ENCODE results near the gene USE1. TPM values are rescaled to one million over a fixed set of nuclear protein-coding genes. Genes with fewer than 3 reads are reported as not detected.

The USE1 gene
- total RNA-seq, 2 experiments from 2014 or later = 22.1 to 23.6 TPM

- no peak for DNase-seq
- Mint-ChIP-seq H3K4me1 (peaks cover 7% of the 10 kb centered on the region), H3K4me3 (peak overlapping the region; percentile 9), H3K27me3 (peaks cover 22% of the 10 kb centered on the region), H3K27ac (no peak overlapping the region), H3K9me3 (ENCODE audit: low read depth) (no peaks in the 10 kb centered on the region), H3K36me3 (no peaks in the 10 kb centered on the region)
- no peak for ATAC-seq
- CTCF ChIA-PET = interaction anchor here (0.7 to 1.0 kb wide), 2 partner anchors 19 to 75 kb away, joined by 3 read pairs; partner anchors contain the start of gene OCEL1
Observed at GRCh38 chr19:17244618-17245534, 29.7 kb downstream of the USE1 start.

GRCh38 chr19:17245535-17245984 lies 30.4 kb downstream of the USE1 start, which contains the start of gene NR2F6:
Gene NR2F6 (minus strand): TSS chr19:17245919. CDS start chr19:17245220, 699 bp downstream.
- peak within 1 kb of the TSS; percentile 74 for H3K4me3 Mint-ChIP-seq
- peak; percentile 4 for ATAC-seq
- CTCF ChIA-PET = no interaction called here
- no peak for DNase-seq
- H3K36me3 Mint-ChIP-seq = no peaks in the 10 kb centered on the region
- peak within 1 kb of the TSS; percentile 54 for H3K27ac Mint-ChIP-seq
- H3K27me3 Mint-ChIP-seq = peaks cover 22% of the 10 kb centered on the region
- no peaks in the 10 kb centered on the region for H3K9me3 Mint-ChIP-seq (ENCODE audit: low read depth)
- H3K4me1 Mint-ChIP-seq = peaks cover 7% of the 10 kb centered on the region

- Mint-ChIP-seq H3K9me3 (ENCODE audit: low read depth) (no peaks in the 10 kb centered on the region), H3K4me1 (peaks cover 7% of the 10 kb centered on the region), H3K36me3 (no peaks in the 10 kb centered on the region), H3K4me3 (peak overlapping the region; percentile 74), H3K27ac (no peak overlapping the region), H3K27me3 (peaks cover 22% of the 10 kb centered on the region)
- no peak for DNase-seq
- no peak for ATAC-seq
- CTCF ChIA-PET = no interaction called here
Observed at GRCh38 chr19:17246681-17247425, 31.7 kb downstream of the USE1 start.

- no peak overlapping the region for H3K27ac Mint-ChIP-seq
- H3K27me3 Mint-ChIP-seq = peaks cover 22% of the 10 kb centered on the region
- no peaks in the 10 kb centered on the region for H3K36me3 Mint-ChIP-seq
- CTCF ChIA-PET = interaction anchor here (0.6 to 3.0 kb wide), 2 partner anchors 12 to 98 kb away, joined by 4 to 23 read pairs; no protein-coding TSS in a partner anchor
- no peaks in the 10 kb centered on the region for H3K9me3 Mint-ChIP-seq (ENCODE audit: low read depth)
- H3K4me3 Mint-ChIP-seq = no peak overlapping the region
- peaks cover 7% of the 10 kb centered on the region for H3K4me1 Mint-ChIP-seq
- ATAC-seq (no peak), DNase-seq (no peak)
Observed at GRCh38 chr19:17248011-17248776, 33.0 kb downstream of the USE1 start.

GRCh38 chr19:17249887-17250548 lies 34.9 kb downstream of the USE1 start:
- DNase-seq = no peak
- CTCF ChIA-PET = interaction anchor here (1.1 to 3.0 kb wide), 3 partner anchors 10 to 32 kb away, joined by 3 to 23 read pairs (median 3); partner anchors contain the start of gene ANKLE1
- peaks cover 13% of the 10 kb centered on the region for H3K27me3 Mint-ChIP-seq
- no peak overlapping the region for H3K27ac Mint-ChIP-seq
- H3K4me1 Mint-ChIP-seq = peaks cover 7% of the 10 kb centered on the region
- no peaks in the 10 kb centered on the region for H3K36me3 Mint-ChIP-seq
- ATAC-seq = no peak
- no peaks in the 10 kb centered on the region for H3K9me3 Mint-ChIP-seq (ENCODE audit: low read depth)
- H3K4me3 Mint-ChIP-seq = no peak overlapping the region

GRCh38 chr19:17254636-17255035 lies 39.5 kb downstream of the USE1 start:
- Mint-ChIP-seq H3K36me3 (no peaks in the 10 kb centered on the region), H3K9me3 (ENCODE audit: low read depth) (no peaks in the 10 kb centered on the region), H3K27me3 (no peaks in the 10 kb centered on the region), H3K4me3 (no peak overlapping the region), H3K4me1 (no peaks in the 10 kb centered on the region), H3K27ac (no peak overlapping the region)
- CTCF ChIA-PET = interaction anchor here (0.9 to 1.4 kb wide), 2 partner anchors 9 to 12 kb away, joined by 3 read pairs; partner anchors contain the start of gene USHBP1
- DNase-seq (no peak), ATAC-seq (no peak)

- ATAC-seq = no peak
- CTCF ChIA-PET = interaction anchor here (0.9 to 1.4 kb wide), 4 partner anchors 9 to 37 kb away, joined by 3 to 5 read pairs (median 3); partner anchors contain the start of genes ANKLE1 and USHBP1
- Mint-ChIP-seq H3K36me3 (no peaks in the 10 kb centered on the region), H3K27ac (no peak overlapping the region), H3K27me3 (no peaks in the 10 kb centered on the region), H3K4me3 (no peak overlapping the region), H3K9me3 (ENCODE audit: low read depth) (no peaks in the 10 kb centered on the region), H3K4me1 (no peaks in the 10 kb centered on the region)
- DNase-seq = no peak
Observed at GRCh38 chr19:17255150-17255621, 40.0 kb downstream of the USE1 start.

GRCh38 chr19:17256130-17256529 lies 41.0 kb downstream of the USE1 start:
- no peaks in the 10 kb centered on the region for H3K9me3 Mint-ChIP-seq (ENCODE audit: low read depth)
- CTCF ChIA-PET = interaction anchor here (1.1 to 1.3 kb wide), 2 partner anchors 26 to 36 kb away, joined by 3 to 5 read pairs; partner anchors contain the start of gene ANKLE1
- DNase-seq (no peak), ATAC-seq (no peak)
- H3K4me3 Mint-ChIP-seq = no peak overlapping the region
- H3K36me3 Mint-ChIP-seq = no peaks in the 10 kb centered on the region
- H3K27me3 Mint-ChIP-seq = no peaks in the 10 kb centered on the region
- H3K4me1 Mint-ChIP-seq = peaks cover 6% of the 10 kb centered on the region
- no peak overlapping the region for H3K27ac Mint-ChIP-seq

GRCh38 chr19:17259118-17259780 lies 44.1 kb downstream of the USE1 start:
- CTCF ChIA-PET = interaction anchor here (0.6 to 12.2 kb wide), 10 partner anchors 8 to 191 kb away, joined by 3 to 132 read pairs (median 10); partner anchors contain the start of genes ANKLE1 and BABAM1
- Mint-ChIP-seq H3K27ac (no peak overlapping the region), H3K36me3 (no peaks in the 10 kb centered on the region), H3K4me3 (no peak overlapping the region), H3K9me3 (ENCODE audit: low read depth) (no peaks in the 10 kb centered on the region), H3K27me3 (no peaks in the 10 kb centered on the region), H3K4me1 (peaks cover 6% of the 10 kb centered on the region)
- DNase-seq (no peak), ATAC-seq (no peak)

- ATAC-seq (no peak), DNase-seq (no peak)
- Mint-ChIP-seq H3K27me3 (no peaks in the 10 kb centered on the region), H3K4me1 (peaks cover 12% of the 10 kb centered on the region), H3K4me3 (no peak overlapping the region), H3K27ac (no peak overlapping the region), H3K9me3 (ENCODE audit: low read depth) (no peaks in the 10 kb centered on the region), H3K36me3 (no peaks in the 10 kb centered on the region)
- CTCF ChIA-PET = interaction anchor here (0.5 to 12.2 kb wide), 17 partner anchors 8 to 252 kb away, joined by 3 to 132 read pairs (median 5); partner anchors contain the start of genes ANKLE1 and BABAM1
Observed at GRCh38 chr19:17259934-17260333, 44.8 kb downstream of the USE1 start.

- H3K27ac Mint-ChIP-seq = no peak overlapping the region
- no peaks in the 10 kb centered on the region for H3K9me3 Mint-ChIP-seq (ENCODE audit: low read depth)
- no peak overlapping the region for H3K4me3 Mint-ChIP-seq
- H3K36me3 Mint-ChIP-seq = no peaks in the 10 kb centered on the region
- DNase-seq = peak; percentile 94
- CTCF ChIA-PET = interaction anchor here (0.6 to 12.2 kb wide), 20 partner anchors 9 to 843 kb away, joined by 3 to 132 read pairs (median 4); partner anchors contain the start of gene ANKLE1
- ATAC-seq = peak; percentile 100
- H3K4me1 Mint-ChIP-seq = peaks cover 13% of the 10 kb centered on the region
- H3K27me3 Mint-ChIP-seq = no peaks in the 10 kb centered on the region
Observed at GRCh38 chr19:17260842-17261325, 45.7 kb downstream of the USE1 start.
